Fibroblast of skin of left quadriceps (primary cell): ENCODE measurements around the gene RTN4RL2.
"Not testable (repeated sequence)": the region's sequence is repeated elsewhere in the genome, so short reads cannot be mapped to it uniquely, and the experiment has no call there.

ENCODE experiments used
- DNase-seq, 2 experiments: peaks; one replicate each; pipeline ENCODE4 v3.0.0-alpha.2; 2013; ENCODE audit warnings: low read depth in 2 of 2

RTN4RL2 gene

GRCh38 chr11:57432714-57433163 is 27.6 kb upstream of the RTN4RL2 start:
- DNase-seq: peak; percentile 43 to 44

- peak; percentile 86 to 87 for DNase-seq
Observed at GRCh38 chr11:57434640-57435546, 25.4 kb upstream of the RTN4RL2 start.

DNA sequence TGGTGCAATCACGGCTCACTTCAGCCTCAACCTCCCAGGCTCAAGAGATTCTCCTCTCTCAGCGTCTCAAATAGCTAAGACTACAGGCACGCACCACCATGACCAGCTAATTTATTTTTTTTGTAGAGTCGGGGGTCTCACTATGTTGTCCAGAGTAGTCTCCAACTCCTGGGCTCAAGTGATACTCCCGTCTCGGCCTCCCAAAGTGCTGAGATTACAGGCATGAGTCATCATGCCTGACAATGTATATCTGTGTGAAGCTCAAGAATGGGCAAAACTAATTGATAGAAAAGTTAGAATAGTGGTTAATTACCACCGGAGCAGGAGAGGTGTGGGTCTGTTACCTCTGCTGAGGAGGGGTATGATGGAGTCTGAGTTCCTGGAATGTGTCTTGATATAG is 24.3 kb upstream of the RTN4RL2 start:
- no peak for DNase-seq

DNA sequence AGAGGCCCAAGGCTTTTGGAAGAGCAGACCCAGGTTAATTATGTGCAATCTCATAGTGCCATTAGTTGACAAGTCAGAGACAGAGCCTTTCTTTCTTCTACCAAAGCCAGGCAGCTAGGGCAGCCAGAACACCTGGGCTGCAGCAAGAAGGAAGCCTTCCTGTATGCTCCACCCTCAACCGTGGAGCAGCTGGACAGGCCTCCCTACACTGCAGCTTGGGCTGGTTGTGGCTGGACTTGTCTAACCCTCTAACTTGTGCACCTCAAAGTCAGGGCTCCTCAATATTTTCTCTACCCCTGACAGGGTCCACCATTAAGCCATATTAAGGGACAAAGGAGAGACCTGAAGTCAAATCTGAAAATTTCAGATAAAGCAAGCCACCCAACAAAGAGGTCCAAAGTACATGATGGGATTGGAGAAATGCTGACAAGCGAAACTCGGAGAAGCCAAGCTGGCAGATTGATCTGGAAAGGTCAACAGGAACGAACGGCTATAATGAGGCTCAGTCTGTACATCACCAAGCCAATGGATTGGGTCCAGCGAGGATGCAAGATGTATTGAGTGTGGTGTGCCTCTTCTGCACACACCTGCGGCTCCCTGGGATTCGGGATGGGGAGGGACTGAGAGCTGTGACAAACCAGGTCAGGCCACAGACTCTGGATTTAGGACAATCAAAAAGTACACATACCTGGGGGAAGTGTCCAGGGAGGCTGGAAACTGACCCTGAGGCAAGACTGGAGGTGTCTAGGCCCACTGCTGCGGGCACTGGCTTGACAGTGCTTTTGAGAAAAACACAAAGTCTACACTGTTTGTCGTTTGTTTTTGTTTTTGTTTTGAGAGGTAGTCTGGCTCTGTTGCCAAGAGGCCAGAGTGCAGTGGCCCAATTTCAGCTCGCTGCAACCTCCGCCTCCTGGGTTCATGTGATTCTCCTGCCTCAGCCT is 21.7 kb upstream of the RTN4RL2 start:
- no peak for DNase-seq

GRCh38 chr11:57439786-57440185 is 20.5 kb upstream of the RTN4RL2 start:
- no peak for DNase-seq

DNA sequence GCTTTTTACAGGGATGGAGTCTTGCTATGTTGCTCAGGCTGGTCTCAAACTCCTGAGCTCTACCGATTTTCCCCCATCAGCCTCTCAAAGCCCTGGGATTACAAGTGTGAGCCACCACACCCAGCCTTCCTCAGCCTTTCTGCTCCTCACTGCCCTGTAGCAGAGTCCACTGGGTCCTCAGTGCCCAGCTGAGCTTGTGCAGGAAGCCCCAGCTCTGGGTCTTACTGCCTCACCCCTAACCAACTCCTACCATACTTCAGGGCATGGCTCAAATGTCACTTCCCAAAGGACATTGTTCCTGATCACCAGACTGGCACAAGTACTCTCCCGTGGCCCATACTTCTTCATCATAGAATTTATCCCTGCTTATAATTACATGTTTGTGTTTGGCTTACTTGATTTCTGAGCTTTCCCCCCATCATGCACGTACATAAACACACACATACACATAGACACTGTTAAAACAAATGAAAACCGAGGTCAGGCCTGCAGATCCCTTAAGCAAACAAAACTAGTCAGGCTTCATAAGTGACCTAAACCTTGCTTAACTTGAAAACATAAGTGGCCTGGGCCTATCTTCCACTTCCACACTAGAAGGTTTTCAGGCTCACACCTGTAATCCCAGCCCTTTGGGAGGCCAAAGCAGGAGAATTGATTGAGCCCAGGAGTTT is 19.4 kb upstream of the RTN4RL2 start:
- no peak for DNase-seq

DNA sequence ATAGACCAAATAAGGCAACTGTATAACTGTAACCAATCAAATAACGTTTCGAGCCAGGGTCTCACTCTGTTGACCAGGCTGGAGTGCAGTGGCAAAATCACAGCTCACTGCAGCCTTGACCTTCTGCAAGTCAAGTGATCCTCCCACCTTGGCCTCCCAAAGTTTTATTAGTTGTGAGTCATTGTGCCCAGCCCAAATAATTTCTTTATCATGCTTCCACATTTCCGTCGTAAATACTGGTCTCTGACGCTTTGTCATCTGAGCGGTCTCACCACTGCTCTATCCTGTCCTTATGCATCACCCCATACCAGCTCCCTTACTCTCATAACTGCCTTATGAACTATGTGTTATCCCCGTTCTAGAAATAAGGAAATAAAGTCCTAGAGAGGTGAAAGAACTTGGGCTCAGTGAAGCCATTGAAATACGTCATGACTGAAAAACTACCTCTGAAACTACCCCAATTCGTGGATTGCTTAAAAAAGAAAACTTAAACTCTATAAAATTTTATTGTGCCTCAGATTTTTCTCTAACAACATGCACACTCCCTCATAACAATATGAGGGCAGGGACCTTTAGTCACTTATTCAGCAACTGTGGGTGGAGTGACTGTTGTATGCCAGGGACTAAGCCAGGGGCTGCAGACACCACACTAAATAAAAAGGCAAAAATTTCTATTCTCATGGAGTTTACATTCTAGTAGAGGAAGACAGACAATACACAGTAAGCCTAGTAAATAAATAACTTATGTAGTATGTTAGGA is 15.8 kb upstream of the RTN4RL2 start:
- DNase-seq: no peak

DNA sequence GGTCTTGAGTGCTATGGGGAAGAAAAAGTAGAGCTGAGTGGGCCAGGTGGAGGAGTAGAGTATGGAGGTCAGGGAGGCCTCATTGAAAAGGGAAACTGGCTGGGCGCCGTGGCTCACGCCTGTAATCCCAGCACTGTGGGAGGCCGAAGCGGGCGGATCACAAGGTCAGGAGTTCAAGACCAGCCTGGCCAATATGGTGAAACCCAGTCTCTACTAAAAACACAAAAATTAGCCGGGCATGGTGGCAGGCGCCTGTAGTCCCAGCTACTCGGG is 15.3 kb upstream of the RTN4RL2 start:
- DNase-seq: not testable (repeated sequence)

DNA sequence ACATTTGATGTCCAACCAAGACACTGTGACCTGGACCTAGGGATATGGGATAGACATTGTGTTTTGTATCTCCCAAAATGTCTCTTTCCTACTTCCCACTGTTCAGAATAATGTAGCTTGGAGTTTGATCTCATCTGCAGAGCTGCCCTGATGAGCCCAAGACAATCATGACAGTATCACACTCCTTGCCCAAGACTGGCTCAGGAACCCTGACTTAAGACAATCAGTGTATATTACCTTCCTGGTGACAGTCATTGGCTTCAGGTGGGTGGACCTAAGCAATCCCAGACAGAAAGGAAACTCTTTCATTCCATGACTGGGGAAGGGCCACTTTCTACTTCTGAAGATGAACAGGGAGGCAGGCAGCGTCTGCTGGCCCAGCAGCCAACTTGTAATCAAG is 14.3 kb upstream of the RTN4RL2 start:
- DNase-seq: no peak

DNA sequence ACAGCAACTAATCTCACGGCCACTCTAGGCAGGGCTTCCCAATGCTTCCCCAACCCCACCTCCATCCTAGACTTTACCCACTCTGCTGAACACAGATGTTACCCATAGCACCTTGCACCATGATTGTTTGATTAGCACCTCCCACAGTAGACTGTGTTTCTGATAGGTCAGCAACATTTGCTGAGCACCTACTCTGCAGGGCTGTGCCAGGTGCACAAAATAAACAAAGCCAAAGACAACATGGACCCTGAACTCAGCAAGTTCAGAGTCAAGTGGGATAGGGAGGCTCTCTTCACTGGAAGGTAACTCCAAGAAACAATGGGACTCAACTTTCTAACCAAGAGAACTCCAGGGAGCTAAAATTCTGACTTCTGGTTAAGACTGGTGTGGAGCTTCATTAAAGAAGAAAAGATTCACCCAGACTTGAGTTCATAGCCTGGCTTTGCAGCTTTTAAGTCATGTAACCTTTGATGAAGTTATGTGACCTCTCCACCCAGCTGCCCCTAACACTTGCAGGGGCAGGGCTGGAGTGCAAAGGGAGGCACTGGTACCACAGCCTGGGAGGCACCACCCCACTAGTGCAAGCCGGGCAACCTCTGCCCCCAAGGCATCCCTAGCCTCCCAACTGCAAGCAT is 6.7 kb upstream of the RTN4RL2 start:
- DNase-seq: no peak

- peak in 1 of 2 experiments; percentile 28 for DNase-seq
Observed at GRCh38 chr11:57456960-57457642, 3.2 kb upstream of the RTN4RL2 start.

DNA sequence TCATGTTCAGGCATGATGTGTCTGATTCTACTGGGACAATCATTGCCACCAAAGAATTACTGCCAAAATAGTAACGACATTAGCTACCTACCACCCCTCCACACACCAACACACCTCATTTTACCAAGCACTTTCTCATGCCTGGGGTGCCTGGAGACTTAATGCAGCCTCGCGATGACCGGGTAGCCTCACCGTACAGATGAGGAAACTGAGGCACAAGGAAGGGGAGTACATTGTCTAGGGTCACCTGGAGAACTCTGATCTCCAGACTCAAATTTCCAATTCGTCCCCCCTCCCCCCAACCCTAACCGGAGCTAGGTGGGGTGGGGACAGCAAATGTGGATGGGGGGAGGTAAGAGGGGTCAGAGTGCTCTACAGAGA is 2.7 kb upstream of the RTN4RL2 start:
- DNase-seq: no peak

GRCh38 chr11:57458060-57458409 is 2.3 kb upstream of the RTN4RL2 start:
- DNase-seq: no peak

DNA sequence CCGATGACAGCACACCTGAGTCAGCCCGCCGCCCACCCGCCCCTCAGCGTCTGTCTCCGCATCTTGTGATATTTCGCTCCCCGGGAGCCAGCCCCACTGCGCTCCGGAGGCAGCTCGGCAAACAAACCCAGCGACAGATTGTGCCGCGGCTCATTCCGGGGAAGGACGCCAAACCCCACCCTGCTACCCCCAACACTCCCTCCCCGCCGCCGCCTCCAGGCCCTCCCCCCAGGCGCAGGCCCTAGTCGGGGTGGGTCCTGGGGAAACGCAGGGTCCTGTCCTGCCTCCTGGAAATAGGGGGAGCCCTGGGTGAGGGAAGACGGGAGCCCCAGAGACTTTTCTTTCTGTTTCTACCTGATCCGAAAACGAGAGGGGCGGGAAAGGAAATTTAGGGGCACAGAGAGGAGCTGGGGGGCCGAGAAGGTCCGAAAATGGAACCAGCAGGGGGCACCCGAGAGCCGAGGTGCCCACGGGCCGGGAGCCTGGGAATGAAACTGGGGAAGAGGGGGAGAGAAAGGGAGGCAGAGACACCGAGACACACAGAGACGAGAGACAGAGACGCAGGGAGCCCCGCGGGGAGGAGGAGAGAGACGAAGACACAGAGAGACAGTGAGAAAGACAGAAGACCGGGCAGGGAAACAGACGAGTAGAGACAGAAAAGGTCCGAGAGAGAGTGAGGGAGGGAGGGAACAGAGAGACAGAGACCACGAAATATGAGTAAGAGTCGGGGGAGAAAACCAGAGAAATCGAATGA is 1.7 kb upstream of the RTN4RL2 start:
- DNase-seq: no peak

- no peak for DNase-seq
Observed at GRCh38 chr11:57459164-57460021, 935 bp upstream of the RTN4RL2 start.

DNA sequence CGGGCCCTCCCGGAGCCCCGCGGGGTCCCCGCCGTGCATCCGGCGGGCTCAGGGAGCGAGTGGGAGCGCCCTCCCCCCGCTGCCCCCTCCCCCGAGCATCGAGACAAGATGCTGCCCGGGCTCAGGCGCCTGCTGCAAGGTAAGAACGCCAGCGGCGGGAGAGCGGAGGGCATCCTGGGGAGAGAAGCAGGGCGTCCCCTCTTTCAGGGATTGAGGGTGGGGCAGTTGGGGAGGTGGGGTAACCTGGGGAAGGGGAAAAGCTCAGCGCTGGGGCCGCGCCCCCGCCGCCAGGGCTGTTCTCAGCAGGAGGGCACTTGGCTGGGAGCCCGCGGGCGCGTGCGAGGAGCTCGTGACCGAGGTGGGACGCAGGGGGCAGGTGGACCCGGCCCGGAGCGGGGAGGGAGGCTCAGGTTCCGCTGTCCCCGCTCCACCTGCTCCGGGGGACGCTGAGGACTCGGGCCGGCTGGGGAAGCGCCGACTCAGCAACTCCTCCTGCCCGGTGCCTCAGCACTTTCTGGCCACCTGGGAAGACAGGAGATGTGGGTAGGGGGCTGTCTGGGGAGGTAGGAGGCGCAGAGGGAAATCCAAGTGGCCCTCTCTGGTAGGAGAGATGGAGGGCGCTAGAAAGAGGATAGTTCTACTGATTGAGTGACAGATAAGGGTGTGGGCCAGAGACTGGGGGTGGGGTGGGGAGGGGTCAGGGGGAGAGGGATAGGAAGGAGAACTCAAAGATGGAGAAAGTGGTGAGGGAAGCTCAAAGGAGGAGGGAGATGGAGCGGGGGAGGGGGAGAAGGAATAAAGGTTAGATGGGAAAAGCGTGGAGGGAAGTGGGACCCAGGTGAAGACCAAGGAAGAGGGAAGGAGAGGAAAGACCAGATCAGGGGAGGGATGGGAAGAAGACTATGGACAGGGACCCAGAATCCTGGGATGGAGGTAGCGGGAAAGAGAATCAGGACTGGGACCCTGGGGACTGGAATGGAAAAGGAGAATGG is 726 bp downstream of the RTN4RL2 start:
- DNase-seq: no peak

DNA sequence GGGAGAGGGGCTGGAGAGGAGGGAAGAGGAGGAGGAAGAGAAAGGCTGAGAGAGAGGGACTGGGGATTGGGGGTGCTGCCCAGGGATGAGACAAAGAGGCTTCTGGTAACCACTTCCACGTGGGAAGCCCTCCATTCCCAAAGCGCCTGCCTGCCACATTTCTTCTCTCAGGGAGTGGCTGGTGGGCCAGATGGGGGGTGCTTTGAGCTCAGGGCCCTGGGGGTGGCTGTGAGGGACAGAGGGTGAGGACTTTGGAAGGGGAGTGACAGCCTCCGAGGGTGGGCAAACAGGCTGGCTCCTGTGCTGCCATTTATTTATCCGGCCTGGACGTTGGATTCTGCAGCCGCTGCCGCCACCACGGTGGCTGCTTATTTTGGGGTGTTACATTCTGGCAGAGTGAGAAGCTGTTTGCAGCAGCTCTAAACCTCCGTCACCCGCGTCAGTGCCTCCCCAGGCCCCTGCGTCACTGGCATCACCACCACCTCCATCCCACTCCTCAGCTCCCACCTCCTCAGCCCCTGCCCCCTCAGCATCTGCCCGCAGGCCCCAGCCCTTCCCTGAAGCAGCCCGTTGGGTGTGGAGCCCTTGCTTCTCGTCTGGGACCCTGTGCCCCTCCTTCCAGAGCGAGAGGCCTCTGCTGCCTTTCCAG is 1.6 kb downstream of the RTN4RL2 start:
- DNase-seq: no peak
